Testis (tissue), 3 donors: ENCODE results near the gene DLGAP4. TPM values are rescaled to one million over a fixed set of nuclear protein-coding genes. Genes with fewer than 3 reads are reported as not detected.

ENCODE experiments used
- DNase-seq: peaks from one replicate; pipeline ENCODE4 v3.0.0-alpha.2; 2019
- H3K27ac ChIP-seq, 2 donors: fragments of 200-600 bp; sonication (generic); one replicate each; pipeline ENCODE4 v1.5.1; 2019
- H3K27me3 ChIP-seq: fragments of 200-600 bp; sonication (generic); one replicate; pipeline ENCODE4 v1.5.1; 2019
- H3K36me3 ChIP-seq: fragments of 200-600 bp; sonication (generic); one replicate; pipeline ENCODE4 v1.5.1; 2017; ENCODE audit warnings: low read depth; ENCODE audit errors: missing control alignments
- H3K4me1 ChIP-seq: fragments of 200-600 bp; sonication (generic); one replicate; pipeline ENCODE4 v1.5.1; 2019
- H3K4me3 ChIP-seq, 2 donors: fragments of 200-600 bp; sonication (generic); one replicate each; pipeline ENCODE4 v1.5.1; 2017 to 2019
- H3K9me3 ChIP-seq: fragments of 200-600 bp; sonication (generic); one replicate; pipeline ENCODE4 v1.5.1; 2017
- POLR2A ChIP-seq: fragments of 450-650 bp; IDR thresholded peaks from one replicate; pipeline ENCODE4 v1.6.1; 2017; ENCODE audit warnings: antibody characterized with exemption, mild to moderate bottlenecking, moderate library complexity
- WGBS, 2 donors: methylation state at CpG; one replicate each; pipeline ENCODE4 v1.1.5; 2018; 5-methylcytosine and 5-hydroxymethylcytosine counted together
- intact Hi-C: fragments of 100-400 bp; cut with DNase I; formaldehyde crosslinking; loops from one replicate; pipeline ENCODE4 v1.15.1; 2023; ENCODE audit warnings: low total_unique reads
- polyA plus RNA-seq: library from polyadenylated mRNA; stranded (reverse); fragments of 350-450 nt; fragmentation: Illumina TruSeq; extraction: RNeasy Lipid Tissue Mini Kit (QIAGEN cat#74804); gene quantifications from one replicate; pipeline ENCODE4 v1.2.3, GENCODE V29; 2014; ENCODE audit warnings: low read depth, low replicate concordance; ENCODE audit not compliant: insufficient read depth
- total RNA-seq, 2 donors: library from RNA; depleted of rRNA; stranded (reverse); fragments of >200 nt; gene quantifications; one replicate each; pipeline ENCODE4 v1.2.3, GENCODE V29; 2016
- TF ChIP-seq, protein P1 (sequence below), 3 experiments: fragments of 450-650 bp in 2 of 3; fragments of 200-600 bp in 1 of 3; sonication (generic) in 1 of 3; IDR thresholded peaks; one replicate each; pipeline ENCODE4 v1.5.1; 2016 to 2019; ENCODE audit warnings: antibody characterized with exemption in 3 of 3, mild to moderate bottlenecking in 2 of 3, moderate library complexity in 1 of 3

The DLGAP4 gene
- total and polyA plus RNA-seq, 3 donors from 2014 or later = 69.1 to 110 (median 110) TPM

DNA sequence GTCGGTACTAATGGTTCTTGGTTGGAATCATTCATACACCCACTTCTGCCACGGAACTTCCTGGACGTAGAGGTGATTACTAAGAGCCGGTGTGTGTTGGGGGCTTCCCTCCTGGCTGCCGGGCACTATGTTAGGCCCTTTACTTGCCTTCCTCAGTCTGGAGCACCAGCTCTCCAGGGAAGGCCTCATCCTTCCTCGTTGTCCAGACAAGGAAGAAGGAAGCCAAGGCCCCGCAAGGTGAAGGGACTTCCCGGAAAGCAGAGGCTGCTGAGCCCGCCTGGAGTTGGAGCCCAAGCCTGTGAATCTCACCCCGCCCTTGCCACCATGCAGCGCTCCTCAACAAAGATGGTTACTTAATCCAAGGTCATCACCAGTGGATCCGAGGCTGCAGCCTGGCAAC is 43.7 kb upstream of the DLGAP4 start:
- TF ChIP-seq, protein P1, sequence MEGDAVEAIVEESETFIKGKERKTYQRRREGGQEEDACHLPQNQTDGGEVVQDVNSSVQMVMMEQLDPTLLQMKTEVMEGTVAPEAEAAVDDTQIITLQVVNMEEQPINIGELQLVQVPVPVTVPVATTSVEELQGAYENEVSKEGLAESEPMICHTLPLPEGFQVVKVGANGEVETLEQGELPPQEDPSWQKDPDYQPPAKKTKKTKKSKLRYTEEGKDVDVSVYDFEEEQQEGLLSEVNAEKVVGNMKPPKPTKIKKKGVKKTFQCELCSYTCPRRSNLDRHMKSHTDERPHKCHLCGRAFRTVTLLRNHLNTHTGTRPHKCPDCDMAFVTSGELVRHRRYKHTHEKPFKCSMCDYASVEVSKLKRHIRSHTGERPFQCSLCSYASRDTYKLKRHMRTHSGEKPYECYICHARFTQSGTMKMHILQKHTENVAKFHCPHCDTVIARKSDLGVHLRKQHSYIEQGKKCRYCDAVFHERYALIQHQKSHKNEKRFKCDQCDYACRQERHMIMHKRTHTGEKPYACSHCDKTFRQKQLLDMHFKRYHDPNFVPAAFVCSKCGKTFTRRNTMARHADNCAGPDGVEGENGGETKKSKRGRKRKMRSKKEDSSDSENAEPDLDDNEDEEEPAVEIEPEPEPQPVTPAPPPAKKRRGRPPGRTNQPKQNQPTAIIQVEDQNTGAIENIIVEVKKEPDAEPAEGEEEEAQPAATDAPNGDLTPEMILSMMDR (IDR thresholded peaks at IDR 0.05) = no peak
- no peak for TF ChIP-seq POLR2A
- intact Hi-C loops = no loop called here
- DNase-seq = no peak
- no peaks in the 10 kb centered on the region for H3K9me3 ChIP-seq
- no peaks in the 10 kb centered on the region for H3K27me3 ChIP-seq
- H3K4me1 ChIP-seq = no peaks in the 10 kb centered on the region
- no peak overlapping the region for H3K27ac ChIP-seq
- no peaks in the 10 kb centered on the region for H3K36me3 ChIP-seq
- 88 to 90% methylated on average over 12 of the region's 12 CpGs for WGBS, 2 donors
- no peak overlapping the region for H3K4me3 ChIP-seq

DNA sequence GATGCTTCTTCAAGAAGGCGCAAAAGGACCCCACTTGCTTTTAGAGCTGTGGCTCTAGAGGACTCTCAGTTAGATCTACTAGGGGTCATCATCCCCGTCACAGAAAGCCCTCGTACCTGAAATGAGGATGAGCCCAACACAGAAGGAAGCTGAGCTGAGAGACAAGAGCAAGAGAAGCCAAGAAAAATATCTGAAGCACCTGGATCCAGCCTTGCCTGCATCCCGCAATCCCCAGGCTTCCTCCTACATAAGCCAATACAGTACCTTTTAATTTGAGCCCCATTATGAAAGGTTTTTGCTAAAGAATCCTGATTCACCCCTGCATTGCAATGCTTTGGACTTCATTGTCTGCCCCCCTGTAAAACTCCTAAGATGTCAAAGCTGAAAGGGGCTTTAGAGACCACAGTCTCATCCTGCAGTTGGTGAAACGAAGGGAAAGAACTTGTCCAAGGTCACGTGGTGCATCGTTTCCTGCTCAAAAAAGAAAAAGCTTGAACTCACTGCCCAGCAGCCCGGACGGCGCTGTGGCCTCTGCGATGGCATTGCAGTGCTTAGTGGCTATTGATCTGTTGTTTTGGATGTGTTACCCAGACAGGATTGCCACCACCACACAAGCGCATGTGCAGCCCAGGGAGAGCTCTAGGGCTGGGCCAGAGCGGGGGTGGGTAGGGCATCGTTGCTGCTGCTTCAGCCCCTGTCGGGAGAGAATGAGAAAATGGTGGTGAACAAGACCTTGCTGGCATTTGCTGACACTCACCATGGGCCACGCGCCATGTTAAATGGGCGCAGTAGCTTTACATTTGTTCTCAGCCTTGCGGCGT is 41.5 kb upstream of the DLGAP4 start:
- no peak for DNase-seq
- Histone ChIP-seq H3K4me3 (no peak overlapping the region), H3K27me3 (no peaks in the 10 kb centered on the region), H3K27ac (no peak overlapping the region), H3K4me1 (no peaks in the 10 kb centered on the region), H3K9me3 (no peaks in the 10 kb centered on the region), H3K36me3 (no peaks in the 10 kb centered on the region)
- TF ChIP-seq, protein P1 (IDR thresholded peaks at IDR 0.05) = no peak
- TF ChIP-seq POLR2A = no peak
- WGBS, 2 donors = 92 to 94% methylated on average over 20 of the region's 20 CpGs
- intact Hi-C loops = no loop called here

DNA sequence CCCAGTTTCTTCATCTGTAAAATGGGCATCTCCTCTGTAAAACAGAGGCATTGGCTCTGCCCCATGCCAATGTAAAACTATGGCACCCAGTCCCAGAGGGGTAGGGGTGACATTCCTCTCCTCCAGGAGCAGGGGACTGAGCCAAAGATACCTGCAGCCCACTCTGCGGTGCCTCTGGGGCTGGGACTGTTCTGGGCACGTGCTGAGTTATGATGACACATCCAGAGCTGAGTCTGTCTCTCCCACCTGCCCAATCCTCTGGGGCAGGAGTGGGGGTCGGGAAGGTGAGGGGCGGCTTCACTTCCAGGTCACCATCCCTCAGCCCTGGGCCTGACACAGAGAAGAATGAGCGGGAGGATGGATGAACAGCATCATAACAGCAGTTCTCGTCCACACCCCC is 40.0 kb upstream of the DLGAP4 start:
- no peaks in the 10 kb centered on the region for H3K4me1 ChIP-seq
- H3K27me3 ChIP-seq = no peaks in the 10 kb centered on the region
- no peaks in the 10 kb centered on the region for H3K9me3 ChIP-seq
- DNase-seq = no peak
- 90 to 91% methylated on average over 6 of the region's 6 CpGs for WGBS, 2 donors
- no peak overlapping the region for H3K27ac ChIP-seq
- TF ChIP-seq, protein P1 (IDR thresholded peaks at IDR 0.05) = no peak
- TF ChIP-seq POLR2A = no peak
- no peaks in the 10 kb centered on the region for H3K36me3 ChIP-seq
- H3K4me3 ChIP-seq = no peak overlapping the region
- intact Hi-C loops = no loop called here

DNA sequence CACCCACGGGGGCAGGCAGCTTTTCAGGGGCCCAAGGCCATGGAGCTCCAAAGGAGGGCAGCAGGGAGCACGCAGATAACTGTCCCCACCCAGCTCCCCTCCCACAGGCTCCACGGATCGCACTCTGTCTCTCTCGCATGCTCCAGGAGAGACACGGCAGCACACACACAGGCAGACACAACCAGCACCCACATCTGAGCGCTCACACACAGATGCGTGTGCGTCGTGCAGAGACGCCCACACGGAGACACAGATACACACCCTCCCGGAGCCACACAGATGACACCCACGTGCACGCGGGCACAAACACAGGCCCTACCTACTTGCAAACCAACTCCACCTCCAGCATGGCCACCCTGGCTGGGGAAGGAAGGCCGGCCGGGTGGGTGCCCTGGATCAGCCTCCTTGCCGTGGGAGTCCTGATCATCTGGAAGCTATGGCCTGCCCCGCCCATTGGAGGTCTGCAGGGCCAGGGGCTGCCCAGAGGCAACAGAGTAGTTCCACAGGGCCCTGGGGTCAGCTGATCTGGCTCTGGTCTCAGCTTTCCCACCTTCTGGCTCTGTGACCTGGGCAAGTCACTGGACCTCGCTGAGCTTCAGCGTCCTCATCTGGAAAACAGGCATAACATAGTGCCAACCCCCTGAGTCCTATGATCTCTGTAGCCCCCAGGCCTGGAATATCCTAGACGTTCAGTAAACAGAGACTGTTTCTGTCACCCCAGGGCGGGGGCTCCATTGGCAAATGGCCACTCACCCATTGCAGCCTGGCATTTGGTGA is 38.3 kb upstream of the DLGAP4 start:
- no peaks in the 10 kb centered on the region for H3K9me3 ChIP-seq
- 81 to 84% methylated on average over 12 to 24 of the region's 24 CpGs for WGBS, 2 donors
- H3K4me3 ChIP-seq = no peak overlapping the region
- no peak for TF ChIP-seq POLR2A
- TF ChIP-seq, protein P1 (IDR thresholded peaks at IDR 0.05) = no peak
- H3K4me1 ChIP-seq = no peaks in the 10 kb centered on the region
- no peak overlapping the region for H3K27ac ChIP-seq
- H3K27me3 ChIP-seq = no peaks in the 10 kb centered on the region
- no peak for DNase-seq
- intact Hi-C loops = no loop called here
- H3K36me3 ChIP-seq = no peaks in the 10 kb centered on the region
